Measurements from ENCODE around the gene PRRC2B. TPM values are rescaled to one million over a fixed set of nuclear protein-coding genes. Genes with fewer than 3 reads are reported as not detected.

PRRC2B gene
- total RNA-seq, 1 experiment from 2014 or later: 137 TPM

DNA sequence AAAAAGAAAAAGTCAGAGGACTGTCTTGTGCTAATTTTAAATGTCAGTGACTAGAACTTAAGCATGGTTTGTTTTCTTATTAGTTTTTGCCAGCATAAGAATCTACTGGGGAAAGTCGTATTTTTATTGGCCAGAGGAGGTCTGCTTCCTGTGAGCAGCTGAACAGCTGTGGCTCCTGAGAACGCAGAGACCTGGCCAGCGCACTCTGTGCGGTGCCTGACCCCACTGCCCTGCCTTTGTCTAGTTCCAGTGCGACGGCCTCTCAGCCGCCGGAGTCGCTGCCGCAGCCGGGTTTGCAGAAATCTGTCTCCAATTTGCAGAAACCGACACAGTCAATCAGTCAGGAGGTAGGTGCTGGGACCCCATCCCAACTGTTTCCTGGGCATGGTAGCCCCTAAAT is 42.5 kb downstream of the PRRC2B start:
- BruUV-seq (replicated peaks): no TSS peak
- TF ChIP-seq, protein P1, sequence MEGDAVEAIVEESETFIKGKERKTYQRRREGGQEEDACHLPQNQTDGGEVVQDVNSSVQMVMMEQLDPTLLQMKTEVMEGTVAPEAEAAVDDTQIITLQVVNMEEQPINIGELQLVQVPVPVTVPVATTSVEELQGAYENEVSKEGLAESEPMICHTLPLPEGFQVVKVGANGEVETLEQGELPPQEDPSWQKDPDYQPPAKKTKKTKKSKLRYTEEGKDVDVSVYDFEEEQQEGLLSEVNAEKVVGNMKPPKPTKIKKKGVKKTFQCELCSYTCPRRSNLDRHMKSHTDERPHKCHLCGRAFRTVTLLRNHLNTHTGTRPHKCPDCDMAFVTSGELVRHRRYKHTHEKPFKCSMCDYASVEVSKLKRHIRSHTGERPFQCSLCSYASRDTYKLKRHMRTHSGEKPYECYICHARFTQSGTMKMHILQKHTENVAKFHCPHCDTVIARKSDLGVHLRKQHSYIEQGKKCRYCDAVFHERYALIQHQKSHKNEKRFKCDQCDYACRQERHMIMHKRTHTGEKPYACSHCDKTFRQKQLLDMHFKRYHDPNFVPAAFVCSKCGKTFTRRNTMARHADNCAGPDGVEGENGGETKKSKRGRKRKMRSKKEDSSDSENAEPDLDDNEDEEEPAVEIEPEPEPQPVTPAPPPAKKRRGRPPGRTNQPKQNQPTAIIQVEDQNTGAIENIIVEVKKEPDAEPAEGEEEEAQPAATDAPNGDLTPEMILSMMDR (IDR thresholded peaks at IDR 0.05; ENCODE audit: unreplicated experiment): no peak
- H3K27me3 Mint-ChIP-seq (ENCODE audit: unreplicated experiment): no peaks in the 10 kb centered on the region
- no peak overlapping the region for H3K4me3 Mint-ChIP-seq (ENCODE audit: low read depth, unreplicated experiment)
- intact Hi-C loops (cut with micrococcal nuclease; ENCODE audit: unreplicated experiment): no loop called here
- H3K27ac Mint-ChIP-seq (ENCODE audit: unreplicated experiment): no peak overlapping the region
- H3K36me3 Mint-ChIP-seq (ENCODE audit: insufficient read depth, unreplicated experiment): peaks cover 35% of the 10 kb centered on the region
- no peaks in the 10 kb centered on the region for H3K4me1 Mint-ChIP-seq (ENCODE audit: low read depth, unreplicated experiment)
- DNase-seq: no peak
- no peaks in the 10 kb centered on the region for H3K9me3 Mint-ChIP-seq (ENCODE audit: low read depth, unreplicated experiment)
- CTCF ChIA-PET: interaction anchor here (0.6 kb wide), 1 partner anchor 36 kb away, joined by 7 read pairs; no protein-coding TSS in a partner anchor

DNA sequence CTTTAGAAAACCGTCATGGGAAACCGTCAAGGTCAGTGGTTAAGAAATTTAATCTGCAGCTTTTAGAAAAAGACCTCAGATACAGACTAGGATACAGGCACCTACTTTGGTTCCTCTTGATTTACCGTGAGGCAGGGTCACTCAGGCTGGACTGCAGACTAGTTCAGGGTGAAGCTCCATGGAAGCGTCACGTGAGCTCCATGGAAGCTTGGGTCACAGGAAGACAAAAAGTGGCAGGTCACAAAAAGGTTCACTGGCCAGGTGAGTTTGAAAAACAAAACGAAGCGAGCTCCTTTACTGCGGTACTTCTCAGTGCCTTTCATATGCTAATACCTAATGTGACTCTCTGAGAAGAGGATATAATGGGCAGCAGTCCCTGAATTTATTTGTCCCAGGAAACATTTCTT is 43.0 kb downstream of the PRRC2B start:
- no peak for DNase-seq
- CTCF ChIA-PET: interaction anchor here (0.6 kb wide), 1 partner anchor 36 kb away, joined by 7 read pairs; no protein-coding TSS in a partner anchor
- Mint-ChIP-seq H3K4me3 (ENCODE audit: low read depth, unreplicated experiment) (no peak overlapping the region), H3K9me3 (ENCODE audit: low read depth, unreplicated experiment) (no peaks in the 10 kb centered on the region), H3K36me3 (ENCODE audit: insufficient read depth, unreplicated experiment) (peaks cover 39% of the 10 kb centered on the region), H3K27ac (ENCODE audit: unreplicated experiment) (no peak overlapping the region), H3K4me1 (ENCODE audit: low read depth, unreplicated experiment) (no peaks in the 10 kb centered on the region), H3K27me3 (ENCODE audit: unreplicated experiment) (no peaks in the 10 kb centered on the region)
- TF ChIP-seq, protein P1 (IDR thresholded peaks at IDR 0.05; ENCODE audit: unreplicated experiment): no peak
- intact Hi-C loops (cut with micrococcal nuclease; ENCODE audit: unreplicated experiment): no loop called here
- BruUV-seq (replicated peaks): no TSS peak

DNA sequence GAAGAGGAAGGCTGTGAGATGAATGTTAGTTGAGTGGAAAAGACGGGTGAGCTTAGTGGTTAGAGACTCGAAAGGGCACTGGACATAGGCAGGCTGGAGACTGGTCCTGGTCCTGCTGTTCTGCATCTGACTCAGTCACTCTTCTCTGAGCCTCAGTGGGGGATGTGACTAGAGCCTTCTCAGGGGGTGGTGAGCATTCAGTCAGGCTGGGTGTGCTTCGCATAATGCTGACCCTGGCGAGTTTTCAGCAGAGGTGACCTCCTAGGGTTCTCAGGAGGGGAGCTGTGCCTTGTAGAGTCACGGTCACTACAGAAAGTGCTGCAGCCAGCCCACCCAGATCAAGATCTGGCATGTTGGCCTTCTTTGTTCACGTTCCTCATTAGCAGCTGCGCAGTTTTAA is 44.3 kb downstream of the PRRC2B start:
- H3K27ac Mint-ChIP-seq (ENCODE audit: unreplicated experiment): no peak overlapping the region
- no peak for DNase-seq
- TF ChIP-seq, protein P1 (IDR thresholded peaks at IDR 0.05; ENCODE audit: unreplicated experiment): no peak
- CTCF ChIA-PET: no interaction called here
- H3K36me3 Mint-ChIP-seq (ENCODE audit: insufficient read depth, unreplicated experiment): peaks cover 48% of the 10 kb centered on the region
- no peaks in the 10 kb centered on the region for H3K4me1 Mint-ChIP-seq (ENCODE audit: low read depth, unreplicated experiment)
- no peaks in the 10 kb centered on the region for H3K27me3 Mint-ChIP-seq (ENCODE audit: unreplicated experiment)
- no peak overlapping the region for H3K4me3 Mint-ChIP-seq (ENCODE audit: low read depth, unreplicated experiment)
- no TSS peak for BruUV-seq (replicated peaks)
- H3K9me3 Mint-ChIP-seq (ENCODE audit: low read depth, unreplicated experiment): no peaks in the 10 kb centered on the region
- intact Hi-C loops (cut with micrococcal nuclease; ENCODE audit: unreplicated experiment): no loop called here

DNA sequence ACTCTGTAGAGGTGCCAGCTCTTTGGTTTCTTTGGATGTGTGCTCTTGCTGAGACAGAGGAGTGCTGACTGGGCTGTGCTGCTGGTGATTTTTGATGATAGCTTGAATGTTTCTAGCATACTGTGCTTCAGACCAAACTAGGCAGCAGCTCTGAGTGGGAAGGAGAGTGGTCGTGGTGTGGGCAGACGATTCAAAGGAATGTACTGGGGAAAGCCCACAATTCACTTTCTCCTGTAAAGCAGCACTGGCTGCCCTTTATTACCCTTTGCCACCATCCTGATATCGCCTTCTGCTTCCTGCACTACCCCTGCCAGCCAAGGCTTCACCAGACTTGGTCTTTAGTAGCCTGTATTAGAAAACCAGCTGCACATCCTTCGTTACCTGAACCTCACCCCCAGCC is 45.3 kb downstream of the PRRC2B start:
- Mint-ChIP-seq H3K4me3 (ENCODE audit: low read depth, unreplicated experiment) (no peak overlapping the region), H3K9me3 (ENCODE audit: low read depth, unreplicated experiment) (no peaks in the 10 kb centered on the region), H3K27ac (ENCODE audit: unreplicated experiment) (no peak overlapping the region), H3K27me3 (ENCODE audit: unreplicated experiment) (no peaks in the 10 kb centered on the region), H3K4me1 (ENCODE audit: low read depth, unreplicated experiment) (no peaks in the 10 kb centered on the region), H3K36me3 (ENCODE audit: insufficient read depth, unreplicated experiment) (peaks cover 52% of the 10 kb centered on the region)
- DNase-seq: no peak
- no TSS peak for BruUV-seq (replicated peaks)
- TF ChIP-seq, protein P1 (IDR thresholded peaks at IDR 0.05; ENCODE audit: unreplicated experiment): no peak
- CTCF ChIA-PET: interaction anchor here (0.6 kb wide), 1 partner anchor 681 kb away, joined by 3 read pairs; no protein-coding TSS in a partner anchor
- intact Hi-C loops (cut with micrococcal nuclease; ENCODE audit: unreplicated experiment): no loop called here

Data from Calu3 (cell line).